HepG2 (cell line): Measurements from ENCODE around the gene SLC23A3. TPM values are rescaled to one million over a fixed set of nuclear protein-coding genes. Genes with fewer than 3 reads are reported as not detected.

ENCODE experiments used
- ELF4 ChIP-seq: sonication (generic); formaldehyde crosslinking; IDR thresholded peaks from 2 replicates; pipeline ENCODE4 v1.5.0; 2020; ENCODE audit warnings: missing genetic modification reagents, mild to moderate bottlenecking, moderate library complexity, borderline replicate concordance
- EP300 ChIP-seq, 3 experiments: sonication (generic) in 1 of 3; formaldehyde crosslinking in 1 of 3; IDR thresholded peaks; 2 replicates each; pipeline versions ENCODE4 v1.5.1 to v1.6.1; 2011 to 2020; ENCODE audit warnings: low read depth in 2 of 3, low read length in 2 of 3, borderline replicate concordance in 1 of 3, improper control_type of control experiment in 1 of 3, mild to moderate bottlenecking in 1 of 3, missing genetic modification reagents in 1 of 3, moderate library complexity in 1 of 3
- FLYWCH1 ChIP-seq: sonication (generic); formaldehyde crosslinking; IDR thresholded peaks from 2 replicates; pipeline ENCODE4 v1.8.1; 2023; ENCODE audit warnings: mild to moderate bottlenecking, missing genetic modification reagents
- FOXP1 ChIP-seq, 2 experiments: fragments of 450-650 bp in 1 of 2; IDR thresholded peaks; 2 replicates each; pipeline ENCODE4 v1.6.1; 2017 to 2018; ENCODE audit warnings: antibody characterized with exemption in 1 of 2
- HES4 ChIP-seq: sonication (generic); formaldehyde crosslinking; IDR thresholded peaks from 2 replicates; pipeline ENCODE4 v1.9.0; 2021; ENCODE audit warnings: mild to moderate bottlenecking, missing genetic modification reagents, borderline replicate concordance
- HNRNPH1 ChIP-seq: fragments of 200-400 bp; formaldehyde crosslinking; optimal IDR thresholded peaks from 2 replicates; pipeline ENCODE3; 2017; ENCODE audit warnings: mild to moderate bottlenecking, low read depth, low read length
- KMT2B ChIP-seq: IDR thresholded peaks from 2 replicates; pipeline ENCODE4 v1.6.1; 2016; ENCODE audit warnings: missing genetic modification reagents, missing compliant biosample characterization
- MED1 ChIP-seq: sonication (generic); formaldehyde crosslinking; IDR thresholded peaks from 2 replicates; pipeline ENCODE4 v1.4.0; 2020; ENCODE audit warnings: missing genetic modification reagents
- NR3C1 ChIP-seq: sonication (generic); formaldehyde crosslinking; IDR thresholded peaks from 2 replicates; pipeline ENCODE4 v1.4.0; 2020; ENCODE audit warnings: missing genetic modification reagents
- RBAK ChIP-seq: sonication (generic); formaldehyde crosslinking; IDR thresholded peaks from 2 replicates; pipeline ENCODE4 v1.5.1; 2020; ENCODE audit warnings: mild to moderate bottlenecking, missing genetic modification reagents
- RXRA ChIP-seq: sonication (generic); formaldehyde crosslinking; IDR thresholded peaks from 2 replicates; pipeline ENCODE4 v1.5.1; 2020; ENCODE audit warnings: missing genetic modification reagents
- SATB2 ChIP-seq: sonication (generic); formaldehyde crosslinking; IDR thresholded peaks from 2 replicates; pipeline ENCODE4 v1.5.0; 2020; ENCODE audit warnings: missing genetic modification reagents
- SP140L ChIP-seq: sonication (generic); formaldehyde crosslinking; IDR thresholded peaks from 2 replicates; pipeline ENCODE4 v1.4.0; 2020; ENCODE audit warnings: missing genetic modification reagents, borderline replicate concordance
- U2AF2 ChIP-seq: fragments of 200-400 bp; formaldehyde crosslinking; IDR thresholded peaks from 2 replicates; pipeline ENCODE4 v1.6.1; 2017; ENCODE audit warnings: low read depth, mild to moderate bottlenecking, low read length
- ZNF775 ChIP-seq: sonication (generic); formaldehyde crosslinking; IDR thresholded peaks from 2 replicates; pipeline ENCODE4 v1.4.0; 2020; ENCODE audit warnings: missing genetic modification reagents, mild to moderate bottlenecking, moderate library complexity, borderline replicate concordance
- ZNF891 ChIP-seq: sonication (generic); formaldehyde crosslinking; IDR thresholded peaks from 2 replicates; pipeline ENCODE4 v1.5.0; 2020; ENCODE audit warnings: mild to moderate bottlenecking, missing genetic modification reagents
- polyA plus RNA-seq, 8 experiments: library from polyadenylated mRNA; depleted of rRNA in 3 of 8; stranded (reverse) in 7 of 8; unstranded in 1 of 8; fragments of >200 nt; fragmentation: Illumina TruSeq in 4 of 8; extraction: Trizol in 4 of 8; gene quantifications; 2 replicates each; pipeline versions ENCODE4 v1.2.1 to v1.2.3, GENCODE V29; 2011 to 2016; ENCODE audit warnings: low read depth in 4 of 8, missing spikeins in 1 of 8, mixed read lengths in 1 of 8; ENCODE audit not compliant: insufficient read depth in 1 of 8
- total RNA-seq, 5 experiments: library from RNA; depleted of rRNA; stranded (reverse); fragments of >200 nt; fragmentation: Illumina TruSeq; extraction: Trizol; gene quantifications; 2 replicates each; pipeline ENCODE4 v1.2.3, GENCODE V29; 2016; ENCODE audit warnings: low read depth in 1 of 5
- TF ChIP-seq, protein P1 (sequence below): sonication (generic); formaldehyde crosslinking; IDR thresholded peaks from 2 replicates; pipeline ENCODE4 v1.4.0; 2020; ENCODE audit warnings: missing genetic modification reagents, borderline replicate concordance
- TF ChIP-seq, protein P2 (sequence below): sonication (generic); formaldehyde crosslinking; IDR thresholded peaks from 2 replicates; pipeline ENCODE4 v1.4.0; 2020; ENCODE audit warnings: missing genetic modification reagents
- TF ChIP-seq, protein P3 (sequence below): sonication (generic); formaldehyde crosslinking; IDR thresholded peaks from 2 replicates; pipeline ENCODE4 v1.4.0; 2020; ENCODE audit warnings: mild to moderate bottlenecking, missing genetic modification reagents
- TF ChIP-seq, protein P4 (sequence below), 2 experiments: fragments of 450-650 bp in 1 of 2; sonication (generic) in 1 of 2; formaldehyde crosslinking; IDR thresholded peaks; 2 replicates each; pipeline versions ENCODE4 v1.5.0 to v1.8.0; 2020 to 2022; ENCODE audit warnings: mild to moderate bottlenecking in 1 of 2, missing genetic modification reagents in 1 of 2
- TF ChIP-seq, protein P5 (sequence below): sonication (generic); IDR thresholded peaks from 2 replicates; pipeline ENCODE4 v1.6.1; 2016; ENCODE audit warnings: low read depth, borderline replicate concordance

Gene SLC23A3
- total and polyA plus RNA-seq, 2 of the 13 experiments (the other 11 are each of a cell fraction or from before 2014, with no cell fraction given), result 0.38 to 0.78 TPM

DNA sequence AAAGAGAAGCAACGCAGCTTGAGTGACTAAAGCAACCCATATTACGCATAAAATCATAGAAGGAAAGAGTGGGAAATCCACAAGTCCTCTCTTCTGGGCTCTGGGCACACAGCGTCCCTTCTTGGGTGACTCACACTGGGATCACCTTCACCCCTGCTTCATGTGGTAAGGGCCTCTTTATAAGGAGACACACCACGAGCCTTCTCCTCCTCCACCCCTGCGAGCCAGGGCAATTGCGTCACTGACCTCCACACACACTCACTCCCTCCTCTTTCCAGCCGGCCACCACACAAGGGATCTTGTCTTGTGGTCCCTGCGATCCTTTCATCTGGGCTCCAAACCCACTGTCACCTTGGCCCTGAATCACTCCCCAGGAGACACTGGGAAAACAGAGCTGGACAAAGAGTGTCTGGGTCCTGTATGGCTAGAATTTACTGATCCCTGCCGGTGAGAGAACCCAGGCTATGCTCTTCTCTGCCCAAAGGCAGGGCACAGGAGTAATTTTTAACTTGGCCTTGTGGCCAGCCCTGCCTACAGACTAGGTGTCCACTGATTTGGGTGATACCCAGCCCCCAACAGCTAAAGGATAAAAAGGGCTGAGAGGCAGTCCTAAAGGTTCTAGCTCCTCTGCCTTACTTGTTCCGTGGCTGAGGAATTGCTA, 44.5 kb downstream of the SLC23A3 start (continued):
- TF ChIP-seq, protein P1, sequence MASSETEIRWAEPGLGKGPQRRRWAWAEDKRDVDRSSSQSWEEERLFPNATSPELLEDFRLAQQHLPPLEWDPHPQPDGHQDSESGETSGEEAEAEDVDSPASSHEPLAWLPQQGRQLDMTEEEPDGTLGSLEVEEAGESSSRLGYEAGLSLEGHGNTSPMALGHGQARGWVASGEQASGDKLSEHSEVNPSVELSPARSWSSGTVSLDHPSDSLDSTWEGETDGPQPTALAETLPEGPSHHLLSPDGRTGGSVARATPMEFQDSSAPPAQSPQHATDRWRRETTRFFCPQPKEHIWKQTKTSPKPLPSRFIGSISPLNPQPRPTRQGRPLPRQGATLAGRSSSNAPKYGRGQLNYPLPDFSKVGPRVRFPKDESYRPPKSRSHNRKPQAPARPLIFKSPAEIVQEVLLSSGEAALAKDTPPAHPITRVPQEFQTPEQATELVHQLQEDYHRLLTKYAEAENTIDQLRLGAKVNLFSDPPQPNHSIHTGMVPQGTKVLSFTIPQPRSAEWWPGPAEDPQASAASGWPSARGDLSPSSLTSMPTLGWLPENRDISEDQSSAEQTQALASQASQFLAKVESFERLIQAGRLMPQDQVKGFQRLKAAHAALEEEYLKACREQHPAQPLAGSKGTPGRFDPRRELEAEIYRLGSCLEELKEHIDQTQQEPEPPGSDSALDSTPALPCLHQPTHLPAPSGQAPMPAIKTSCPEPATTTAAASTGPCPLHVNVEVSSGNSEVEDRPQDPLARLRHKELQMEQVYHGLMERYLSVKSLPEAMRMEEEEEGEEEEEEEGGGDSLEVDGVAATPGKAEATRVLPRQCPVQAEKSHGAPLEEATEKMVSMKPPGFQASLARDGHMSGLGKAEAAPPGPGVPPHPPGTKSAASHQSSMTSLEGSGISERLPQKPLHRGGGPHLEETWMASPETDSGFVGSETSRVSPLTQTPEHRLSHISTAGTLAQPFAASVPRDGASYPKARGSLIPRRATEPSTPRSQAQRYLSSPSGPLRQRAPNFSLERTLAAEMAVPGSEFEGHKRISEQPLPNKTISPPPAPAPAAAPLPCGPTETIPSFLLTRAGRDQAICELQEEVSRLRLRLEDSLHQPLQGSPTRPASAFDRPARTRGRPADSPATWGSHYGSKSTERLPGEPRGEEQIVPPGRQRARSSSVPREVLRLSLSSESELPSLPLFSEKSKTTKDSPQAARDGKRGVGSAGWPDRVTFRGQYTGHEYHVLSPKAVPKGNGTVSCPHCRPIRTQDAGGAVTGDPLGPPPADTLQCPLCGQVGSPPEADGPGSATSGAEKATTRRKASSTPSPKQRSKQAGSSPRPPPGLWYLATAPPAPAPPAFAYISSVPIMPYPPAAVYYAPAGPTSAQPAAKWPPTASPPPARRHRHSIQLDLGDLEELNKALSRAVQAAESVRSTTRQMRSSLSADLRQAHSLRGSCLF (CRISPR knock-in tag), result no peak
- no peak for TF ChIP-seq MED1 (CRISPR knock-in tag)
- TF ChIP-seq ZNF775 (CRISPR knock-in tag), result no peak
- TF ChIP-seq U2AF2, result no peak
- TF ChIP-seq, protein P2, sequence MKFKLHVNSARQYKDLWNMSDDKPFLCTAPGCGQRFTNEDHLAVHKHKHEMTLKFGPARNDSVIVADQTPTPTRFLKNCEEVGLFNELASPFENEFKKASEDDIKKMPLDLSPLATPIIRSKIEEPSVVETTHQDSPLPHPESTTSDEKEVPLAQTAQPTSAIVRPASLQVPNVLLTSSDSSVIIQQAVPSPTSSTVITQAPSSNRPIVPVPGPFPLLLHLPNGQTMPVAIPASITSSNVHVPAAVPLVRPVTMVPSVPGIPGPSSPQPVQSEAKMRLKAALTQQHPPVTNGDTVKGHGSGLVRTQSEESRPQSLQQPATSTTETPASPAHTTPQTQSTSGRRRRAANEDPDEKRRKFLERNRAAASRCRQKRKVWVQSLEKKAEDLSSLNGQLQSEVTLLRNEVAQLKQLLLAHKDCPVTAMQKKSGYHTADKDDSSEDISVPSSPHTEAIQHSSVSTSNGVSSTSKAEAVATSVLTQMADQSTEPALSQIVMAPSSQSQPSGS, result 0 out of 2 replicates have a peak, but pooled peaks have one; percentile 18
- TF ChIP-seq NR3C1 (CRISPR knock-in tag), result no peak
- TF ChIP-seq HES4 (CRISPR knock-in tag), result no peak
- TF ChIP-seq, protein P3, sequence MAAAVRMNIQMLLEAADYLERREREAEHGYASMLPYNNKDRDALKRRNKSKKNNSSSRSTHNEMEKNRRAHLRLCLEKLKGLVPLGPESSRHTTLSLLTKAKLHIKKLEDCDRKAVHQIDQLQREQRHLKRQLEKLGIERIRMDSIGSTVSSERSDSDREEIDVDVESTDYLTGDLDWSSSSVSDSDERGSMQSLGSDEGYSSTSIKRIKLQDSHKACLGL (CRISPR knock-in tag), result no peak
- TF ChIP-seq FLYWCH1 (CRISPR knock-in tag), result no peak
- no peak for TF ChIP-seq SATB2 (CRISPR knock-in tag)
- TF ChIP-seq, protein P4, sequence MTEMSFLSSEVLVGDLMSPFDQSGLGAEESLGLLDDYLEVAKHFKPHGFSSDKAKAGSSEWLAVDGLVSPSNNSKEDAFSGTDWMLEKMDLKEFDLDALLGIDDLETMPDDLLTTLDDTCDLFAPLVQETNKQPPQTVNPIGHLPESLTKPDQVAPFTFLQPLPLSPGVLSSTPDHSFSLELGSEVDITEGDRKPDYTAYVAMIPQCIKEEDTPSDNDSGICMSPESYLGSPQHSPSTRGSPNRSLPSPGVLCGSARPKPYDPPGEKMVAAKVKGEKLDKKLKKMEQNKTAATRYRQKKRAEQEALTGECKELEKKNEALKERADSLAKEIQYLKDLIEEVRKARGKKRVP (CRISPR knock-in tag; IDR thresholded peaks at IDR 0.05), result no peak
- TF ChIP-seq RBAK, result no peak
- TF ChIP-seq, protein P5, sequence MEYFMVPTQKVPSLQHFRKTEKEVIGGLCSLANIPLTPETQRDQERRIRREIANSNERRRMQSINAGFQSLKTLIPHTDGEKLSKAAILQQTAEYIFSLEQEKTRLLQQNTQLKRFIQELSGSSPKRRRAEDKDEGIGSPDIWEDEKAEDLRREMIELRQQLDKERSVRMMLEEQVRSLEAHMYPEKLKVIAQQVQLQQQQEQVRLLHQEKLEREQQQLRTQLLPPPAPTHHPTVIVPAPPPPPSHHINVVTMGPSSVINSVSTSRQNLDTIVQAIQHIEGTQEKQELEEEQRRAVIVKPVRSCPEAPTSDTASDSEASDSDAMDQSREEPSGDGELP, result no peak
- peak; percentile 75; the same call in 1 of the 2 replicates for TF ChIP-seq RXRA (CRISPR knock-in tag)
- TF ChIP-seq HNRNPH1, result no peak
- no peak for TF ChIP-seq FOXP1 (IDR thresholded peaks at IDR 0.05)
- TF ChIP-seq FOXP1 (CRISPR knock-in tag; IDR thresholded peaks at IDR 0.05), result peak; percentile 50; the same call in 1 of the 2 replicates
- TF ChIP-seq KMT2B (CRISPR knock-in tag), result no peak
- TF ChIP-seq SP140L (CRISPR knock-in tag), result no peak
- TF ChIP-seq ZNF891 (CRISPR knock-in tag), result no peak
- TF ChIP-seq ELF4, result no peak
- TF ChIP-seq EP300 (IDR thresholded peaks at IDR 0.05; ENCODE audit: low read depth in 2 of 2, low read length in 2 of 2), result peak in 1 of 2 experiments; percentile 24; a peak in 1 of 4 replicates
- peak; percentile 49; the same call in 1 of the 2 replicates for TF ChIP-seq EP300 (CRISPR knock-in tag; IDR thresholded peaks at IDR 0.05; ENCODE audit: borderline replicate concordance)
